IPS DF 6.9 (cell line): ENCODE results near the gene PACS2.

Experiments
- DNase-seq: peaks from one replicate; pipeline ENCODE4 v3.0.0-alpha.2; 2013; ENCODE audit warnings: low read depth, low spot score
- H3K27ac ChIP-seq: one replicate; pipeline ENCODE4 v1.5.1; 2013; ENCODE audit warnings: low read length, control low read depth
- H3K27me3 ChIP-seq: 2 replicates; pipeline ENCODE4 v1.6.1; 2013; ENCODE audit warnings: mild to moderate bottlenecking, low read length; ENCODE audit not compliant: control insufficient read depth, insufficient read depth
- H3K36me3 ChIP-seq: 2 replicates; pipeline ENCODE4 v1.6.1; 2013; ENCODE audit warnings: low read length; ENCODE audit not compliant: control insufficient read depth, insufficient read depth
- H3K4me1 ChIP-seq: 2 replicates; pipeline ENCODE4 v1.6.1; 2013; ENCODE audit warnings: low read length; ENCODE audit not compliant: control insufficient read depth, insufficient read depth
- H3K4me3 ChIP-seq: 2 replicates; pipeline ENCODE4 v1.5.1; 2013; ENCODE audit warnings: mild to moderate bottlenecking, low read length
- H3K9me3 ChIP-seq: 2 replicates; pipeline ENCODE4 v1.6.1; 2013; ENCODE audit warnings: low read length, inconsistent platforms; ENCODE audit not compliant: control insufficient read depth, insufficient read depth
- WGBS: extraction: QIAGEN DNeasy Blood & Tissue Kit; methylation state at CpG from one replicate; pipeline ENCODE4 v1.1.7; 2013; ENCODE audit warnings: mixed read lengths, missing lambda C conversion rate; ENCODE audit not compliant: insufficient read length, insufficient coverage; 5-methylcytosine and 5-hydroxymethylcytosine counted together

The PACS2 gene

GRCh38 chr14:105337433-105337832 lies 22.9 kb downstream of the PACS2 start:
- DNase-seq, result no peak
- WGBS, result no CpG with 5 or more reads among the region's 6 CpGs
- Histone ChIP-seq H3K9me3 (no peaks in the 10 kb centered on the region), H3K27me3 (no peaks in the 10 kb centered on the region), H3K36me3 (no peaks in the 10 kb centered on the region; the same call in 1 of the 2 replicates), H3K27ac (no peak overlapping the region), H3K4me1 (no peaks in the 10 kb centered on the region), H3K4me3 (no peak overlapping the region)

DNA sequence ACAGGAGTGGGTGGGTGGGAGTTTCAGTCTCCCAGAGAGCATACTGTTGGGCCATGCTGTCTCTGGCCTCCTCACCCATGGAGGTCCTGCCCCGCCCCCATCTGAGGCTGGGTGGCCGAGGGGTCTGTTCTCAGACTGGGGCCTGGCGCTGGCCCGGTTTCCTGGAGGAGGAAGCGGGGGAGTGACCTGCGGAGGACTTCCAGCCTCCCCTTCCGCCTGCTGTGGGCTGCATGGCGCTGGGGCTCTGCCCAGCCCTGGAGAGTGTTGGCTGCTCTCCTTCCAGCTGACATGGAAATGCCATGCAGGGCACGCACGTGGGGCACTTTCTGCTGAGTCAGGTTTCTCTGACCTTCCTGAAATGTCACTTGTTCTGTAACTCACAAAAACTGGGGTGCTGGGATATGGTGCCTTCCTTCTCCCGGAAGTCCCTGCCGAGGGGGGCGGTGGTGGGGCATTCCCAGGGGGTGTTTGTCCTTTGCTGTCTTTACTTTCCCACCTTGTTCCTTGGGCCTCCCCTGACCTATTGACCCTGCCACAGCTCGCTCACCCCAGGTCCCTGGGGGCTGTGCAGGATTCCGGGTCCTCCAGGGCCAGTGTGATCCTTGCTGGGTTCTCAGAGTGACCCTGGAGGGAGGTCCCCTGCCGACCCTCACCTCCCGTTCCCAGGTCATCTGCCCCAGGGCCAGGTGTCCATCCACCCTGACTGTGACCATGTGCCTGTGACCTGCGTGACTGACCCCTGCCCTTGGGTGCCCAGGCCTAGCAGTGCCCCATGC lies 23.6 kb downstream of the PACS2 start:
- no peak overlapping the region for H3K27ac ChIP-seq
- H3K4me1 ChIP-seq, result no peaks in the 10 kb centered on the region
- H3K27me3 ChIP-seq, result no peaks in the 10 kb centered on the region
- no peak for DNase-seq
- H3K9me3 ChIP-seq, result no peaks in the 10 kb centered on the region
- WGBS, result no CpG with 5 or more reads among the region's 18 CpGs
- H3K4me3 ChIP-seq, result no peak overlapping the region
- H3K36me3 ChIP-seq, result no peaks in the 10 kb centered on the region; the same call in 1 of the 2 replicates

GRCh38 chr14:105340821-105341733 lies 26.5 kb downstream of the PACS2 start:
- Histone ChIP-seq H3K27me3 (no peaks in the 10 kb centered on the region), H3K27ac (no peak overlapping the region), H3K36me3 (no peaks in the 10 kb centered on the region), H3K4me1 (no peaks in the 10 kb centered on the region), H3K4me3 (no peak overlapping the region), H3K9me3 (no peaks in the 10 kb centered on the region)
- no CpG with 5 or more reads among the region's 20 CpGs for WGBS
- no peak for DNase-seq

GRCh38 chr14:105343194-105343593 lies 28.6 kb downstream of the PACS2 start:
- WGBS, result no CpG with 5 or more reads among the region's 7 CpGs
- Histone ChIP-seq H3K27me3 (no peaks in the 10 kb centered on the region), H3K4me3 (no peak overlapping the region), H3K4me1 (no peaks in the 10 kb centered on the region), H3K36me3 (no peaks in the 10 kb centered on the region; the same call in 1 of the 2 replicates), H3K27ac (no peak overlapping the region), H3K9me3 (no peaks in the 10 kb centered on the region)
- no peak for DNase-seq

DNA sequence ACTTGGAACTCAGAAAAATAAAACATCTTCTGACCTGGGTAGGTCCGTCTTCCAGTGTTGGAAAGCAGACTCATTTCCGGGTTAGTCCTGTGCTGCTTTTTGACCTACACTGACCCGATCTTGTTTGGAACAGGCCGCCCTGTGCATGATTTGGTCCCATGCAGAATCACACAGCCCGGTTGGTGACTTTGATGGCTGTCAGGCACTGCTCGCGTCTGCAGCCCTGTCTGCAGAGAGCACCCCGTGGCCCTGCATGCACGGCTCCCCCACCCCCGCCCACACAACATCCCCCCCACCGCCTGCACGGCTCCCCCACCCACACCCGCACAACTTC lies 31.6 kb downstream of the PACS2 start:
- no peaks in the 10 kb centered on the region for H3K27me3 ChIP-seq
- no peaks in the 10 kb centered on the region; the same call in 1 of the 2 replicates for H3K36me3 ChIP-seq
- no peaks in the 10 kb centered on the region for H3K4me1 ChIP-seq
- DNase-seq, result no peak
- H3K4me3 ChIP-seq, result no peak overlapping the region
- no CpG with 5 or more reads among the region's 13 CpGs for WGBS
- H3K9me3 ChIP-seq, result no peaks in the 10 kb centered on the region
- no peak overlapping the region for H3K27ac ChIP-seq

GRCh38 chr14:105346876-105347586 lies 32.5 kb downstream of the PACS2 start:
- H3K36me3 ChIP-seq, result no peaks in the 10 kb centered on the region; the same call in 1 of the 2 replicates
- H3K4me1 ChIP-seq, result no peaks in the 10 kb centered on the region
- no peak overlapping the region for H3K27ac ChIP-seq
- DNase-seq, result no peak
- no peaks in the 10 kb centered on the region for H3K9me3 ChIP-seq
- no peak overlapping the region for H3K4me3 ChIP-seq
- no CpG with 5 or more reads among the region's 18 CpGs for WGBS
- H3K27me3 ChIP-seq, result no peaks in the 10 kb centered on the region

DNA sequence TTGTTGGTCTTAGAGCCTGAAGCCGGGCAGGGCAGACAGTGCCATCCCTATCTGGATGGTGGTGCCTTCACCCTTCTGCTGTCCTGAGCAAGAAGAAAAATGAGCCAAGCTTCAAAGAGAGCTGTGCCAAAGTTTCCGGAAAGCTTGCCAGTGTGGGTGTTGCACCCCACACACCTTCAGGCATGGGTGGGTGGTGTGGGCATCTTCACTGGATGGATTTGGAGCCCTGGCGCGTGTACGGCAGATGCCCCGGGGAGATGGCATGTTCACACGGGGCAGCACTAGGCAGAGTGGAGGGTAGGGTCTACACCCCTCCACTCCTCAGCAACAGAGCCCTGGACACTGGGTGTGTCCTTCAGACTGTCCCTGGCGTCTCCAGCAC lies 33.0 kb downstream of the PACS2 start:
- Histone ChIP-seq H3K4me1 (no peaks in the 10 kb centered on the region), H3K27ac (no peak overlapping the region), H3K27me3 (no peaks in the 10 kb centered on the region), H3K36me3 (no peaks in the 10 kb centered on the region; the same call in 1 of the 2 replicates), H3K9me3 (no peaks in the 10 kb centered on the region), H3K4me3 (no peak overlapping the region)
- DNase-seq, result no peak
- WGBS, result no CpG with 5 or more reads among the region's 8 CpGs

GRCh38 chr14:105348169-105348944 lies 33.8 kb downstream of the PACS2 start:
- H3K36me3 ChIP-seq, result no peaks in the 10 kb centered on the region; the same call in 1 of the 2 replicates
- no peaks in the 10 kb centered on the region for H3K9me3 ChIP-seq
- DNase-seq, result no peak
- no peak overlapping the region for H3K27ac ChIP-seq
- H3K4me1 ChIP-seq, result no peaks in the 10 kb centered on the region
- no peak overlapping the region for H3K4me3 ChIP-seq
- WGBS, result no CpG with 5 or more reads among the region's 26 CpGs
- H3K27me3 ChIP-seq, result no peaks in the 10 kb centered on the region

GRCh38 chr14:105348945-105349699 lies 34.6 kb downstream of the PACS2 start:
- Histone ChIP-seq H3K4me1 (no peaks in the 10 kb centered on the region), H3K4me3 (no peak overlapping the region), H3K27ac (no peak overlapping the region), H3K36me3 (no peaks in the 10 kb centered on the region; the same call in 1 of the 2 replicates), H3K9me3 (no peaks in the 10 kb centered on the region), H3K27me3 (no peaks in the 10 kb centered on the region)
- no peak for DNase-seq
- WGBS, result no CpG with 5 or more reads among the region's 19 CpGs
